DND-41 (cell line): ENCODE measurements around the gene CCDC92B.

Experiments
- ATAC-seq: fragments of 200-7000 bp; cut with Tn5 transposase; 3 replicates; pipeline ENCODE4 v1.9.1; 2021; ENCODE audit warnings: low read depth; ENCODE audit not compliant: insufficient read depth
- DNase-seq: peaks from one replicate; pipeline ENCODE4 v3.0.0-alpha.2; 2020
- H2AFZ ChIP-seq: 2 replicates; pipeline ENCODE4 v1.6.0; 2012; ENCODE audit warnings: low read depth, low read length
- H3K27ac ChIP-seq: 2 replicates; pipeline ENCODE4 v1.5.1; 2012; ENCODE audit warnings: low read length, inconsistent platforms
- H3K27me3 ChIP-seq: fragments of 200-600 bp; sonication (generic); 2 replicates; pipeline ENCODE4 v1.6.0; 2012; ENCODE audit warnings: low read length, mild to moderate bottlenecking, inconsistent platforms; ENCODE audit not compliant: insufficient read depth, poor library complexity
- H3K36me3 ChIP-seq: 2 replicates; pipeline ENCODE4 v1.5.1; 2012; ENCODE audit warnings: low read length, inconsistent platforms; ENCODE audit not compliant: insufficient read depth
- H3K4me1 ChIP-seq: 2 replicates; pipeline ENCODE4 v1.5.1; 2012; ENCODE audit warnings: mild to moderate bottlenecking, low read length; ENCODE audit not compliant: insufficient read depth
- H3K4me2 ChIP-seq: 2 replicates; pipeline ENCODE4 v1.6.0; 2012; ENCODE audit warnings: mild to moderate bottlenecking, moderate library complexity, low read length, inconsistent platforms; ENCODE audit not compliant: insufficient read depth
- H3K4me3 ChIP-seq, 2 experiments: fragments of 200-600 bp in 1 of 2; shearing (Covaris generic) in 1 of 2; 2 replicates each; pipeline ENCODE4 v1.5.1; 2012 to 2016; ENCODE audit warnings: inconsistent platforms in 2 of 2, low read length in 2 of 2, mild to moderate bottlenecking in 2 of 2, low read depth in 1 of 2, moderate library complexity in 1 of 2
- H3K79me2 ChIP-seq: 2 replicates; pipeline ENCODE4 v1.6.0; 2012; ENCODE audit warnings: low read length, inconsistent platforms; ENCODE audit not compliant: insufficient read depth
- H3K9ac ChIP-seq: 2 replicates; pipeline ENCODE4 v1.6.0; 2012; ENCODE audit warnings: low read depth, mild to moderate bottlenecking, inconsistent platforms, low read length, moderate library complexity
- H3K9me3 ChIP-seq: 2 replicates; pipeline ENCODE4 v1.5.1; 2012; ENCODE audit warnings: low read length, moderate library complexity, mild to moderate bottlenecking, inconsistent platforms; ENCODE audit not compliant: insufficient read depth, severe bottlenecking
- H4K20me1 ChIP-seq: 2 replicates; pipeline ENCODE4 v1.6.0; 2012; ENCODE audit warnings: low read length; ENCODE audit not compliant: insufficient read depth
- EZH2 ChIP-seq: IDR thresholded peaks from 3 replicates; pipeline ENCODE4 v1.6.1; 2012; ENCODE audit warnings: borderline replicate concordance, low read depth, mild to moderate bottlenecking, moderate library complexity, low read length, inconsistent platforms; ENCODE audit not compliant: severe bottlenecking
- TF ChIP-seq, protein P1 (sequence below): IDR thresholded peaks from 2 replicates; pipeline ENCODE4 v1.5.1; 2012; ENCODE audit warnings: borderline replicate concordance, low read length, moderate library complexity, mild to moderate bottlenecking; ENCODE audit not compliant: poor library complexity, severe bottlenecking; ENCODE audit errors: extremely low read depth

CCDC92B gene

GRCh38 chr17:2691069-2691871 is 58.2 kb downstream of the CCDC92B start:
- ATAC-seq (no peak), DNase-seq (no peak)
- Histone ChIP-seq H3K4me1 (no peaks in the 10 kb centered on the region), H3K9me3 (no peaks in the 10 kb centered on the region), H3K27ac (no peak overlapping the region), H3K27me3 (no peaks in the 10 kb centered on the region), H3K9ac (no peak overlapping the region), H3K4me3 (no peak overlapping the region), H3K4me2 (no peak overlapping the region), H3K36me3 (peaks cover 64% of the 10 kb centered on the region), H4K20me1 (peaks cover 33% of the 10 kb centered on the region), H3K79me2 (no peaks in the 10 kb centered on the region), H2AFZ (no peak overlapping the region)
- TF ChIP-seq, protein P1, sequence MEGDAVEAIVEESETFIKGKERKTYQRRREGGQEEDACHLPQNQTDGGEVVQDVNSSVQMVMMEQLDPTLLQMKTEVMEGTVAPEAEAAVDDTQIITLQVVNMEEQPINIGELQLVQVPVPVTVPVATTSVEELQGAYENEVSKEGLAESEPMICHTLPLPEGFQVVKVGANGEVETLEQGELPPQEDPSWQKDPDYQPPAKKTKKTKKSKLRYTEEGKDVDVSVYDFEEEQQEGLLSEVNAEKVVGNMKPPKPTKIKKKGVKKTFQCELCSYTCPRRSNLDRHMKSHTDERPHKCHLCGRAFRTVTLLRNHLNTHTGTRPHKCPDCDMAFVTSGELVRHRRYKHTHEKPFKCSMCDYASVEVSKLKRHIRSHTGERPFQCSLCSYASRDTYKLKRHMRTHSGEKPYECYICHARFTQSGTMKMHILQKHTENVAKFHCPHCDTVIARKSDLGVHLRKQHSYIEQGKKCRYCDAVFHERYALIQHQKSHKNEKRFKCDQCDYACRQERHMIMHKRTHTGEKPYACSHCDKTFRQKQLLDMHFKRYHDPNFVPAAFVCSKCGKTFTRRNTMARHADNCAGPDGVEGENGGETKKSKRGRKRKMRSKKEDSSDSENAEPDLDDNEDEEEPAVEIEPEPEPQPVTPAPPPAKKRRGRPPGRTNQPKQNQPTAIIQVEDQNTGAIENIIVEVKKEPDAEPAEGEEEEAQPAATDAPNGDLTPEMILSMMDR = no peak
- TF ChIP-seq EZH2 = no peak

DNA sequence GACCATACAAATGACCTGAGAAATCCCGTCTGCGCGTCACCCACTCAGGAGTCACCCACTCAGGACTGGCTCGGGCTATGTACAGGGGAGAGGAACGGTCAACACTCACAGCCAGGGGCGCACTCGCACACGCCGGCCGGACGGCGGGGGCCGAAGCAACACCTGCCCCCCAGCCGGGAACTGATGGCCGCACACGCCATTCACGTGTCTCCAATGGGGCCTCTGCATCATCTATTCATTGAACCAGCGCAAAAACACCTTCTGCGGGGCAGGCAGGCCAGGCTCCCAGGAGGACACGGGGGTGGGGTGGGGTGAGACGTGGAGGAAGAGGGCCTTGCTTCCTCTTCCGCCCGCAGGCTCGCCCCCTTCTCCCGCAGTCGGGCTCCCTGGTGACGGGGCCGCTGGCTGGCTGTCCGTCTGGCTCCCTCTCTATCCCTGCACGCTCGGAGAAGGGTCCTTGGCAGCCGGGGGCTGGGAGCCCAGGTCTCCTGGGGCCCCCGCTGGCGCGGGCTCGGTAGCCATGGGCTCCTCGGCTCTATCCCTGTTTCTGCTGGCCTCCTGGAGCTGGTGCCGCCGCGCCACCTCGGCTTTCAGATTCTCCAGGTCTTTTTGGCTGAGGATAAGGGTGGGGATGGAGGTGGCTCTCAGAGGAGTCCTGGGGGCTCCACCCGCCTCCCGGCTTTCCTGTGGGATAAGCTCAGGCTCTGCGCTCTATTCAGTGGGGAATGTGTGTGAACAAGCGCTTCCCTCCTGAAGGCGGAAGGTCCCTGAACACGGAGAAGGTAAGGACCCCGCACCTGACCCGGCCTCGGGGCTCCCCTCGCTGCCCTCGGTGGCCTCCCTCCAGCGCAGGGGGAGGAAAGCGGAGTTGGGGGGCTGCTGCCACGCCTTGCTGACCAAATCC is 59.0 kb downstream of the CCDC92B start:
- Histone ChIP-seq H3K9ac (no peak overlapping the region), H3K36me3 (peaks cover 55% of the 10 kb centered on the region), H3K27me3 (no peaks in the 10 kb centered on the region), H3K9me3 (no peaks in the 10 kb centered on the region), H3K27ac (no peak overlapping the region), H3K79me2 (no peaks in the 10 kb centered on the region), H3K4me3 (no peak overlapping the region), H3K4me1 (no peaks in the 10 kb centered on the region), H2AFZ (no peak overlapping the region), H3K4me2 (no peak overlapping the region), H4K20me1 (peaks cover 30% of the 10 kb centered on the region)
- ATAC-seq (no peak), DNase-seq (no peak)
- TF ChIP-seq, protein P1 = no peak
- no peak for TF ChIP-seq EZH2

DNA sequence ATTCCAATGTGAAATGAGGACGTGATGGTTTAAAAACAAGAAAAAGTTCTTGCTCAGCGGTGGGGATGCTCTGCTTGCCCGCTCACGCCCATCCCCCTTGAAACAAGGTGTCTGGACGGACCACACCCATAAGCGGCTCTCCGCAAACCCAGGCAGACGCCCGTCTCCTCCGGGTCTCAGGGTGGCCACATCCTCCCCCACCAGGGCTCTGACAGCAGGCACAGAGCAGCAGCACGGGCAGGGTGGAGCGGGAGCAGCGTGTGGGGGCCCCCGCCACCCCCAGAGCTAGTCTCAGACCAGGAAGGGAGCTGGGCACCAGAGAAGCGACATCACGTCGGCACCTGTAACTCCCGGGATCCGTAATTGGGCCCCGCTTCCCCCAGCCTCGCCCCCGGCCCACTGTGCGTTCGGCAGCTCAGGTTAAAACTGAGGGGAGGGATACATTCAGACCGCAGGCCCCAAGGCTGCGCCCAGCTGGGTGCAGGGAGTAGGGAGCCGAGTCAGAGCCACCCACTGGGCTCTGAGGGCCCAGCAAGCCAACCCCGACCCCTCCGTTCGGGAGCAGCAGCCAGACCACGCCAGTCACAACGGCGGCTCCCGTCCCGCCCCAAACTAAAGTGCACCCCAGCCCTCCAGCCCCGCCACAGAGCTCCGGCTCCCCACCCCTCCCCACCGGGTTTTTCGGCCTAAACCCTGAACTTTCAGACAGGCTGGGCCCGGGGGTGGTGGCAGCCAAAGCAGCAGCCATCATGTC is 59.9 kb downstream of the CCDC92B start:
- ATAC-seq (no peak), DNase-seq (no peak)
- Histone ChIP-seq H2AFZ (no peak overlapping the region), H3K27me3 (no peaks in the 10 kb centered on the region), H3K9ac (no peak overlapping the region), H3K4me3 (no peak overlapping the region), H3K9me3 (no peaks in the 10 kb centered on the region), H3K4me1 (no peaks in the 10 kb centered on the region), H3K36me3 (peaks cover 55% of the 10 kb centered on the region), H3K4me2 (no peak overlapping the region), H3K79me2 (no peaks in the 10 kb centered on the region), H4K20me1 (peaks cover 32% of the 10 kb centered on the region), H3K27ac (no peak overlapping the region)
- no peak for TF ChIP-seq EZH2
- TF ChIP-seq, protein P1 = no peak
